Aorta (tissue), 5 donors: ENCODE measurements around the gene ARHGAP26. TPM values are rescaled to one million over a fixed set of nuclear protein-coding genes. Genes with fewer than 3 reads are reported as not detected.

Experiments
- ATAC-seq: fragments of 200-7000 bp; cut with Tn5 transposase; one replicate; pipeline ENCODE4 v1.9.1; 2022; ENCODE audit warnings: moderate library complexity; ENCODE audit not compliant: low FRiP score
- DNase-seq, 2 donors: peaks; one replicate each; pipeline ENCODE4 v3.0.0-alpha.2; 2020
- H3K27ac ChIP-seq, 2 donors: one replicate each; pipeline ENCODE4 v1.5.1; 2013; ENCODE audit warnings: low read length in 2 of 2, mild to moderate bottlenecking in 2 of 2, moderate library complexity in 2 of 2, control low read depth in 1 of 2, inconsistent platforms in 1 of 2, low read depth in 1 of 2
- H3K27me3 ChIP-seq, 2 donors: one replicate each; pipeline ENCODE4 v1.6.1; 2013; ENCODE audit warnings: control low read depth in 1 of 2, low read length in 1 of 2, mild to moderate bottlenecking in 1 of 2, moderate library complexity in 1 of 2; ENCODE audit not compliant: insufficient read depth in 2 of 2, control insufficient read depth in 1 of 2
- H3K36me3 ChIP-seq, 2 donors: one replicate each; pipeline ENCODE4 v1.6.1; 2013; ENCODE audit warnings: control low read depth in 1 of 2, low read length in 1 of 2, mild to moderate bottlenecking in 1 of 2; ENCODE audit not compliant: insufficient read depth in 2 of 2, control insufficient read depth in 1 of 2
- H3K4me1 ChIP-seq, 2 donors: one replicate each; pipeline ENCODE4 v1.6.1; 2013; ENCODE audit warnings: low read length in 2 of 2, control low read depth in 1 of 2, mild to moderate bottlenecking in 1 of 2, moderate library complexity in 1 of 2; ENCODE audit not compliant: insufficient read depth in 2 of 2, control insufficient read depth in 1 of 2
- H3K4me3 ChIP-seq, 2 donors: one replicate each; pipeline ENCODE4 v1.5.1; 2013; ENCODE audit warnings: low read length in 2 of 2, control low read depth in 1 of 2, mild to moderate bottlenecking in 1 of 2
- H3K9me3 ChIP-seq: one replicate; pipeline ENCODE4 v1.6.1; 2013; ENCODE audit warnings: mild to moderate bottlenecking, low read length; ENCODE audit not compliant: control insufficient read depth
- WGBS, 2 donors: extraction: QIAGEN DNeasy Blood & Tissue Kit; methylation state at CpG; one replicate each; pipeline ENCODE4 v1.1.7; 2013; 5-methylcytosine and 5-hydroxymethylcytosine counted together
- intact Hi-C, 2 donors: fragments of 100-400 bp; cut with DNase I; formaldehyde crosslinking; loops; one replicate each; pipeline versions ENCODE4 v1.14.2 to v1.15.0; 2022
- polyA plus RNA-seq, 2 donors: library from polyadenylated mRNA; stranded (reverse); fragments of 200-250 nt; gene quantifications; one replicate each; pipeline ENCODE4 v1.2.3, GENCODE V29; 2013
- total RNA-seq, 2 donors: library from RNA; stranded (reverse); fragmentation: NEBNext Ultra II Directional; extraction: Animal tissue kit (Norgen Biotek cat#: 25700); gene quantifications; one replicate each; pipeline ENCODE4 v1.2.1, GENCODE V29; 2021
- donor health status: healthy with polysubstance abuse.
- donor health status: Bipolar disorder and iron deficiency.
- donor health status: DM: no; HTN: no; CAD: no.
- donor health status: DM: no; HTN: no; CAD: no.
- donor health status: DM: yes; HTN: yes; CAD: no.

Gene ARHGAP26
- total and polyA plus RNA-seq, 4 donors, result 4.5 to 70.7 (median 29.6) TPM

DNA sequence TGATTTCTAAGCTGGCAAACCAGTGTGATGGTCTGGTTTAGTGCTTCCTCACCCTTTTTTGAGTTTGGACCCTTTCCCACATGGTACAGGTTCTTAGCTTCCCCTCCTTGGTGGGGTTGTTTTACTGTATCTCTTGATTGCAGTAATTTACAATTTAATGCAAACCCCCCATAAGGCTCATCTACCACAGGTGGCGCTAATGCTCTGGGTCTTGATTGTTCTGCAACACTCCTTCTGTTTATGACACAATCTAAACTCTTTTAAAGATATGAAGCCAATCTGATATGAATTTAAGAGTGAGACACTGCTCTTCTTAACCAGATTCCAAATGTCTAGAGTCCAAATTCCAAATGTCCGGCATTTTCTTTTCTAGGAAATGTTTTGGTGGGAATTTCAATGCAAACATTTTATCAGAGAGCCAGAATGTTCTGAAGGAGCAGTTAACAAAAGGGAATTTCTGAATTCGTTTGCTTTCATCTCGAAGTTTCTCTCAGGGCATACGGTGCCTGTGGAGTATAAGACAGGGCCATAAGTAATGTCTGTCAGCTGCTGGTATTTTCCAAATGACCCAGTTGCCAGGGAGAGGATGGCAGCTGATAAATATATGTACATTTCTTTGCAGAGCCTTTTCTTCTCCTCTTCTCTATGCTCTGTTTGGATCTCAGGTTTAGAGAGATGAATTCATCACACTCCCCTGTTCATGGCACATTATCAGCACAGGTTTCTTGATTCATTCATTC lies 246.8 kb downstream of the ARHGAP26 start:
- Histone ChIP-seq H3K36me3 (peaks cover 0 to 4% of the 10 kb centered on the region in 2 donors), H3K4me3 (no peak overlapping the region), H3K9me3 (no peaks in the 10 kb centered on the region), H3K27ac (no peak overlapping the region), H3K4me1 (no peaks in the 10 kb centered on the region), H3K27me3 (no peaks in the 10 kb centered on the region)
- ATAC-seq, result no peak
- intact Hi-C loops, result no loop called here
- WGBS, 2 donors, result 72 to 78% methylated on average over 5 of the region's 5 CpGs
- no peak for DNase-seq

DNA sequence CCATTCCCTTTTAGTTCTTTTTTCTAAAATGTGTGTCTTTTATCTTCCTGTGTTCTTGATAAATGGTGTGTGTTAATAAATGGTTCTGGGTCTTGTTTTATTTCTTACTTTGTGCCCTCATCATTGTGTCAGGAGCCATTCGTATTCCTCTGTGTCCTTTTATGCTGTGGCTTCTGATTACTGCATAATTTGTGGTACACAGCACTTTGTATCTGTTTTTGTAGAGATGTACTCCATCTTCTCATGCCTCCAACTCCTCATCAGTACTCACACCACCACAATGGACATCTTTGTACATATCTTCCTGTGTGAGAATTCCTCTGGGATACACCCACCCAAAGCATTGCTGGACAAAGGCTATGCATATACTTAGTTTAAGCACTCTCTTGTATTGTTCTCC lies 247.4 kb downstream of the ARHGAP26 start:
- Histone ChIP-seq H3K9me3 (no peaks in the 10 kb centered on the region), H3K4me3 (no peak overlapping the region), H3K27ac (no peak overlapping the region), H3K36me3 (peaks cover 0 to 4% of the 10 kb centered on the region in 2 donors), H3K4me1 (no peaks in the 10 kb centered on the region), H3K27me3 (no peaks in the 10 kb centered on the region)
- DNase-seq, result no peak
- intact Hi-C loops, result no loop called here
- no peak for ATAC-seq
- 88 to 95% methylated on average over 1 of the region's 1 CpG for WGBS, 2 donors

DNA sequence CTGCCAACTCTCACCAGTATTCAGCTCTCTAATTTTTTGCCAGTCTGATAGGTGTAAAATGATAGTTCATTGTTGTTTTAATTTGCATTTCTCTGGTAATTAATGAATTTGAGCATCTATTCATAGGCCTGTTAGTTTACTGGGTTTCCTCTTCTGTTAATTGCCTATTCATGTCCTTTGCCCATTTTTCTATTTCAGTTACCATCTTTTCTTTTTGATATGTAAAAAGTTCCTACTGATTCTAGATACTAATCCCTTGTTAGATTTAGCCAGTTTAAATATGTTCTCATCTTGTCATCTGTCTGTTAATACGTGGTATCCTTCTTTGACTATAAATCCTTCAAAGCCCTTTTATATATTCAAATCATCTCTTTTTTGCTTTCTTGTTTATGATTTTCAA lies 247.8 kb downstream of the ARHGAP26 start:
- H3K4me1 ChIP-seq, result no peaks in the 10 kb centered on the region
- H3K9me3 ChIP-seq, result no peaks in the 10 kb centered on the region
- no peak overlapping the region for H3K4me3 ChIP-seq
- intact Hi-C loops, result no loop called here
- no peak for DNase-seq
- H3K27me3 ChIP-seq, result no peaks in the 10 kb centered on the region
- peaks cover 0 to 4% of the 10 kb centered on the region in 2 donors for H3K36me3 ChIP-seq
- H3K27ac ChIP-seq, result no peak overlapping the region
- ATAC-seq, result no peak
- WGBS, 2 donors, result 95 to 100% methylated on average over 1 of the region's 1 CpG

DNA sequence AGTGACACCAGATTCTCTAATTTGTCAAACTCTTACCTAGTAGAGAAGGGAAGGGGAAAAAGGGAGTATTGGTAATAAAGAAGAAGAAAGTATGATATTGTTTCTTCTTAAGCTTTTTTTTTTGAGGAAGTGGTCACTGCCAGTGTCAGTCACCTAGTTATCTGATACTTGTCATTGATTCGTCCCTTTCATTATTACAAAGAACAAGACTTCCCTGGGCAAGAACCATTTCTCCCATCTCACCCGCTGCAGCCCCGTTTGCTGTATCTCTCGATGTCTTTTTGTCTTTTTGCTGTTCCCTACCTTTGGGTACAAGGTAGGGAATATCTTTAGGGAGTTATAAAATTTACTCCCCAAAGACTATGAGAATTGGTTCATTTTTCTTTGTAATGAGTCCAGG lies 249.0 kb downstream of the ARHGAP26 start:
- intact Hi-C loops, result no loop called here
- Histone ChIP-seq H3K27me3 (no peaks in the 10 kb centered on the region), H3K36me3 (peaks cover 0 to 4% of the 10 kb centered on the region in 2 donors), H3K4me1 (no peaks in the 10 kb centered on the region), H3K27ac (no peak overlapping the region), H3K9me3 (no peaks in the 10 kb centered on the region), H3K4me3 (no peak overlapping the region)
- WGBS, 2 donors, result 94% methylated on average over 4 of the region's 4 CpGs
- no peak for ATAC-seq
- no peak for DNase-seq

DNA sequence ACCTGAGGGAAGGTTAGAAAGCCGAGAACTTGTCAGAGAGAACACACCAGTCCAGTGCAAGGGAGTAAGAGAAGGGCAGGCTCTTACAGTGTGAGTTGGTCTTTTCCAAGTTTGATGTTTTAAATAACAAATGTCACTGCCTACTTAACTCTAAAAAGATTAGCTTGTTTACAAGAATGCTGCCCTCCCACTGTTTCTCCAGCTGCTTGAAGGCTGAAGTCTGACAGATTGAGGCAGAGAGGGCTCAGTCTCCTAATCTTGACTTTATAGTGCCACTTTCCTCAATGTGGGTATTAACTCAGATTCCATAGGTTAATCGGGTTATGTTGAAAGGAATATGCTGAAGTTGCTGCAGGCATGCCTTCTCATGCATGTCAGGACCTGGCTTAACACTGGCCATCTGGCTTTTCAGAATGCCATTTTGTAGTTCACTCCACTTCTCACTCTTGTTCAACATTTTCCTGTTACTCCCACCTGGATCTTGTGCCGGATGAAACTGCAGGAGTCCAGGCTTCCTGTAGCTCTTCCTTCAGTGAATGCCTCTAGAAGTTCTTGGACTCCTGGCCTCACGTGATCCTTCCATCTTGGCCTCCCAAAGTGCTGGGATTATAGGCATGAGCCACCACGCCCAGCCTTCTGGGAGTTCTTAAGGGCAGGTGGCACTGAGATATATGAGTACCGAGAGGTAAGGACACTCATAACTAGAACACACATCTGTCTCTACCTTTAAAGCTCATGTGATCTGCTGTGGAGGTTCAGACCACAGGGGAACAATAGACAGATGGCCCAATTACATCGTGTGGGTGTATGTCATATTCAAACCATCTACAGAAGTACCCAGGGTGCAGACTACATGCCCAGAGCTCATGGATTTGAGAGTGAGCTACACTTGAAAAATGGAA lies 249.7 kb downstream of the ARHGAP26 start:
- no peak for DNase-seq
- peaks cover 0 to 4% of the 10 kb centered on the region in 2 donors for H3K36me3 ChIP-seq

DNA sequence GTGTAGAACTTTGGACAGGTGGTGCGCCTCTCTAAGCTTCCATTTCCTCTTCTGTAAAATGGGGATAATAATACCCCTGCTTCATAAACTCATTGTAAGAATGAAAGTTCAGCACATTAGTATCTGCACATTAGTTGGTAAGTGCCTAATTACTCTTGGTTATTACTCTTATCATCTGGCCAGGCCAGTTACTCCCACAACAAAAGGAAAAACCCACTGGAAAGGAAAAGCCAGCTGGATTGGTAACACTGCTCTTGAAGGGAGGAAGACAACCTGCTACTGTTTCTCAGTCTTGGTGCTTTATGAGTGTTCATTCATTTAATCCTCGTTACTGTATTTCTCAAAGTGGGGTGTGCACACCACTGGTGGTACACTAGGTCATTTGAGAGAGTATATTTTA lies 251.4 kb downstream of the ARHGAP26 start:
- 98% methylated on average over 2 of the region's 2 CpGs for WGBS, 2 donors
- H3K4me1 ChIP-seq, result no peaks in the 10 kb centered on the region
- no peaks in the 10 kb centered on the region for H3K9me3 ChIP-seq
- no peaks in the 10 kb centered on the region for H3K27me3 ChIP-seq
- intact Hi-C loops, result no loop called here
- H3K4me3 ChIP-seq, result no peak overlapping the region
- ATAC-seq (no peak), DNase-seq (no peak)
- peaks cover 0 to 4% of the 10 kb centered on the region in 2 donors for H3K36me3 ChIP-seq
- no peak overlapping the region for H3K27ac ChIP-seq

More for the DNA sequence above, 249.7 kb downstream of the ARHGAP26 start:
- H3K4me3 ChIP-seq, result no peak overlapping the region
- WGBS, 2 donors, result 89% methylated on average over 7 of the region's 7 CpGs
- intact Hi-C loops, result no loop called here
- no peak for ATAC-seq
- H3K27me3 ChIP-seq, result no peaks in the 10 kb centered on the region
- H3K27ac ChIP-seq, result no peak overlapping the region
- no peaks in the 10 kb centered on the region for H3K4me1 ChIP-seq
- no peaks in the 10 kb centered on the region for H3K9me3 ChIP-seq

DNA sequence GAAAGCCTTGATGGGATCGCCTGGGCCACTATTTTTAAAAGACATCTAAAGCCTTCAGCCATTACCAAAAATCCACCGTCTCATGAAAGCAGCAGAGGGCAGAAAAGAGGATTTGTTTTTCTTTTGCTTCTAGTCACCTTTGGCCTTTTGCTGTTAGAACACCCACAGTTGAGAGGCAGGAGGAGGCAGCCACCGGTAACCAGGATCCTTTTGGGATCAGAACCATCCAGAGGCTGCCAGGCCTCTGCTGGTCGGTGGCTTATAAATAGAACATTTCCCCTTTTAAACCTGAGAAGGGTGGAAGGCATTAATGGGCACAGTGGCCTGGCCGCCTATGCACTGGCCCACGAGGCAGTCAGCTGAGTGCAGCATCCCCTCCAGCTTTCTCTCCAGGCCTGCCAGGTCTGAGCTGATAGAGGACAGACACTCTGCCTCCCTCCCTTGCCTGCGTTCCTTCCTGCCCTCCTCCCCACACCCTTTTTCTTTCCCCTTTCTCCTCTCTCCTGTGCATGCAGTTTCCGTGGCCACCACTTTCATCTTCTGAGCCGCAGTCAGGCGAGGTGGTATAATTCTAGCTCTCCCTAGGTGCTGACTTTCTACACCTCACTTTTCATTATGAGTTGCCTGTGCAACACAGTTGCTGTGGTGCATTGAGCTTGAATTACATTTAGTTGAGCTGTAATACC lies 253.4 kb downstream of the ARHGAP26 start:
- H3K9me3 ChIP-seq, result no peaks in the 10 kb centered on the region
- no peaks in the 10 kb centered on the region for H3K4me1 ChIP-seq
- DNase-seq, result peak in 1 of 2 donors; percentile 61
- ATAC-seq, result peak; percentile 71
- H3K27me3 ChIP-seq, result no peaks in the 10 kb centered on the region
- H3K36me3 ChIP-seq, result no peaks in the 10 kb centered on the region
- intact Hi-C loops, result no loop called here
- H3K4me3 ChIP-seq, result no peak overlapping the region
- WGBS, 2 donors, result 39 to 41% methylated on average over 10 of the region's 10 CpGs
- H3K27ac ChIP-seq, result no peak overlapping the region

DNA sequence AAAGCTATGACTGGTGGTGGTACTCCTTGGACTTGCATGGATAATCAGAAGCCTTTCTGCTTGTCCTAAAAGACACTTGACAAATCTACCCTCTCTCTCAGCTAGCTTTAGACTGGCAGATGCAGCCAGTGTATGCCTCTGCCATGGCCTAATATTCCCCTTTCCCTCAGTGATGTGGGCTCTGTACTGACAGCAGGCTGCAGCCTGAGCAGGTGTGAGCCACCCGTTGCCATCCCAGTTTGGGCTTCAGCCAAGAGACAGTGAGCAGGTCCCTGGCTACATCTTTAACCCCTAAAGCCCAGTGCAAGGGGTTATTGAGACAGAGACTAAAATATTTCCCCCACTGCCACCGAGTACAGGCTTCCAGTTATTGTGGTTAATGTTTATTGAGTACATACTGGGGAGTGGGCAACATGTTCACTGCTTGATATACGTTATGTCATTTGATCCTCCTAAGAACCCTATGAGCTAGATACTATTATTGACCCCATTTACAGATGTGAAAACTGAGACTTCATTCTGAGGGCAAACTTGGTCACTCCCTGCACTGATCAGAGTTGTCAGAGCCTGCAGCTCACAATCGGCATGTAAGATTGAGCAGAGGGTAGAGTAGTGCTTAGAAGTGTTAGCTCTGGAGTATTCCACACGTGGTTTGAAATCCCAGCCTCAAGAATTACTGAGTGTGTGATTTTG lies 254.2 kb downstream of the ARHGAP26 start:
- 90% methylated on average over 5 of the region's 5 CpGs for WGBS, 2 donors
- Histone ChIP-seq H3K27ac (no peak overlapping the region), H3K4me1 (no peaks in the 10 kb centered on the region), H3K36me3 (no peaks in the 10 kb centered on the region), H3K4me3 (no peak overlapping the region), H3K27me3 (no peaks in the 10 kb centered on the region), H3K9me3 (no peaks in the 10 kb centered on the region)
- intact Hi-C loops, result no loop called here
- DNase-seq (no peak), ATAC-seq (no peak)
